ENCODE measurements around the gene GHRHR. TPM values are rescaled to one million over a fixed set of nuclear protein-coding genes. Genes with fewer than 3 reads are reported as not detected.

GHRHR gene
- 1 to 10 TPM; 1.3 to 1.4 TPM for total RNA-seq
- 1 to 10 TPM in 1 of 2 donors, not detected in 1; 3.3 TPM for polyA plus RNA-seq
- long read RNA-seq, donor 1, partial matches to known transcripts, result 0 of 1 reads
- long read RNA-seq, donor 1, other reads (novel, unspliced or antisense), result 1 of 1 reads
- long read RNA-seq, donor 2, result 0 reads

GRCh38 chr7:30963842-30964241, at the start of gene GHRHR:
TSS of gene GHRHR (plus strand) at chr7:30963953. CDS start at chr7:30964069, 116 bp downstream.
- no peaks in the 10 kb centered on the region for H3K4me1 ChIP-seq (ENCODE audit: control insufficient read depth in 1 of 2, insufficient read depth in 2 of 2, low read length in 2 of 2)
- intact Hi-C loops (cut with DNase I), result no loop called here
- DNase-seq, result no peak
- H3K27me3 ChIP-seq (ENCODE audit: control insufficient read depth in 1 of 2, insufficient read depth in 2 of 2, low read length in 1 of 2), result no peaks in the 10 kb centered on the region
- ATAC-seq (ENCODE audit: low FRiP score), result no peak
- H3K36me3 ChIP-seq (ENCODE audit: control insufficient read depth in 1 of 2, insufficient read depth in 2 of 2, low read length in 1 of 2), result no peaks in the 10 kb centered on the region
- 95% methylated on average over 10 to 11 of the region's 11 CpGs for WGBS, 2 donors
- H3K4me3 ChIP-seq (ENCODE audit: low read length in 2 of 2), result no peak within 1 kb of the TSS
- H3K9me3 ChIP-seq (ENCODE audit: control insufficient read depth, low read length), result no peaks in the 10 kb centered on the region
- no peak within 1 kb of the TSS for H3K27ac ChIP-seq (ENCODE audit: low read depth in 1 of 2, low read length in 2 of 2)

- peak overlapping the region; percentile 79 to 94 for H3K27ac ChIP-seq (ENCODE audit: low read depth in 1 of 2, low read length in 2 of 2)
- no peaks in the 10 kb centered on the region for H3K27me3 ChIP-seq (ENCODE audit: control insufficient read depth in 1 of 2, insufficient read depth in 2 of 2, low read length in 1 of 2)
- no peaks in the 10 kb centered on the region for H3K4me1 ChIP-seq (ENCODE audit: control insufficient read depth in 1 of 2, insufficient read depth in 2 of 2, low read length in 2 of 2)
- ATAC-seq (ENCODE audit: low FRiP score), result peak; percentile 57
- intact Hi-C loops (cut with DNase I), result loop anchor here (1.0 to 10.0 kb wide), 6 partner anchors 62 to 1580 kb away; partner anchors contain the start of genes AVL9 (in 1 of the 2) and LSM5 (in 1 of the 2)
- H3K36me3 ChIP-seq (ENCODE audit: control insufficient read depth in 1 of 2, insufficient read depth in 2 of 2, low read length in 1 of 2), result no peaks in the 10 kb centered on the region
- H3K4me3 ChIP-seq (ENCODE audit: low read length in 2 of 2), result peak overlapping the region; percentile 67 to 88
- DNase-seq, result peak; percentile 87 to 94
- WGBS, 2 donors, result 1% methylated on average over 4 of the region's 4 CpGs
- H3K9me3 ChIP-seq (ENCODE audit: control insufficient read depth, low read length), result no peaks in the 10 kb centered on the region
These were observed 49.2 kb upstream of the GHRHR start for GRCh38 chr7:30914596-30914995.

GRCh38 chr7:30915005-30915601, 48.6 kb upstream of the GHRHR start:
- Histone ChIP-seq H3K27me3 (ENCODE audit: control insufficient read depth in 1 of 2, insufficient read depth in 2 of 2, low read length in 1 of 2) (no peaks in the 10 kb centered on the region), H3K4me3 (ENCODE audit: low read length in 2 of 2) (peak overlapping the region; percentile 39 to 67), H3K27ac (ENCODE audit: low read depth in 1 of 2, low read length in 2 of 2) (peak overlapping the region; percentile 63 to 72), H3K4me1 (ENCODE audit: control insufficient read depth in 1 of 2, insufficient read depth in 2 of 2, low read length in 2 of 2) (peaks cover 0 to 4% of the 10 kb centered on the region in 2 donors), H3K36me3 (ENCODE audit: control insufficient read depth in 1 of 2, insufficient read depth in 2 of 2, low read length in 1 of 2) (no peaks in the 10 kb centered on the region), H3K9me3 (ENCODE audit: control insufficient read depth, low read length) (no peaks in the 10 kb centered on the region)
- ATAC-seq (ENCODE audit: low FRiP score) (no peak), DNase-seq (peak; percentile 44 to 73)
- intact Hi-C loops (cut with DNase I), result loop anchor here in 1 of 2 donors (2.0 to 10.0 kb wide), 3 partner anchors 110 to 1580 kb away; partner anchors contain the start of genes AVL9, INMT and LSM5
- WGBS, 2 donors, result 5 to 6% methylated on average over 11 of the region's 11 CpGs

- 4 to 5% methylated on average over 4 to 6 of the region's 6 CpGs for WGBS, 2 donors
- DNase-seq (peak; percentile 41 to 76), ATAC-seq (ENCODE audit: low FRiP score) (no peak)
- Histone ChIP-seq H3K4me3 (ENCODE audit: low read length in 2 of 2) (peak overlapping the region; percentile 39 to 67), H3K9me3 (ENCODE audit: control insufficient read depth, low read length) (no peaks in the 10 kb centered on the region), H3K27ac (ENCODE audit: low read depth in 1 of 2, low read length in 2 of 2) (peak overlapping the region; percentile 39 to 72), H3K4me1 (ENCODE audit: control insufficient read depth in 1 of 2, insufficient read depth in 2 of 2, low read length in 2 of 2) (peaks cover 0 to 7% of the 10 kb centered on the region in 2 donors), H3K27me3 (ENCODE audit: control insufficient read depth in 1 of 2, insufficient read depth in 2 of 2, low read length in 1 of 2) (no peaks in the 10 kb centered on the region), H3K36me3 (ENCODE audit: control insufficient read depth in 1 of 2, insufficient read depth in 2 of 2, low read length in 1 of 2) (no peaks in the 10 kb centered on the region)
- intact Hi-C loops (cut with DNase I), result loop anchor here in 1 of 2 donors (2.0 to 10.0 kb wide), 3 partner anchors 111 to 1579 kb away; partner anchors contain the start of genes AVL9, INMT and LSM5
These were observed 48.0 kb upstream of the GHRHR start for GRCh38 chr7:30915751-30916150.

- intact Hi-C loops (cut with DNase I), result loop anchor here in 1 of 2 donors (5.0 to 10.0 kb wide), 2 partner anchors 164 to 1579 kb away; partner anchors contain the start of genes AVL9, INMT and LSM5
- H3K4me3 ChIP-seq (ENCODE audit: low read length in 2 of 2), result peak overlapping the region; percentile 1 to 67
These were observed 47.5 kb upstream of the GHRHR start for GRCh38 chr7:30916255-30916654.

GRCh38 chr7:30916767-30917166, 47.0 kb upstream of the GHRHR start:
- H3K27ac ChIP-seq (ENCODE audit: low read depth in 1 of 2, low read length in 2 of 2), result peak overlapping the region; percentile 20 to 72
- H3K4me3 ChIP-seq (ENCODE audit: low read length in 2 of 2), result peak overlapping the region in 1 of 2 donors; percentile 22
- H3K9me3 ChIP-seq (ENCODE audit: control insufficient read depth, low read length), result no peaks in the 10 kb centered on the region
- H3K4me1 ChIP-seq (ENCODE audit: control insufficient read depth in 1 of 2, insufficient read depth in 2 of 2, low read length in 2 of 2), result peaks cover 0 to 7% of the 10 kb centered on the region in 2 donors
- DNase-seq, result peak; percentile 36 to 74
- H3K27me3 ChIP-seq (ENCODE audit: control insufficient read depth in 1 of 2, insufficient read depth in 2 of 2, low read length in 1 of 2), result no peaks in the 10 kb centered on the region
- intact Hi-C loops (cut with DNase I), result loop anchor here in 1 of 2 donors (5.0 to 10.0 kb wide), 2 partner anchors 164 to 1578 kb away; partner anchors contain the start of genes AVL9, INMT and LSM5
- no peaks in the 10 kb centered on the region for H3K36me3 ChIP-seq (ENCODE audit: control insufficient read depth in 1 of 2, insufficient read depth in 2 of 2, low read length in 1 of 2)
- WGBS, 2 donors, result 36 to 43% methylated on average over 7 of the region's 7 CpGs
- ATAC-seq (ENCODE audit: low FRiP score), result no peak

More at GRCh38 chr7:30916255-30916654, 47.5 kb upstream of the GHRHR start:
- 2 to 10% methylated on average over 3 of the region's 3 CpGs for WGBS, 2 donors
- no peaks in the 10 kb centered on the region for H3K36me3 ChIP-seq (ENCODE audit: control insufficient read depth in 1 of 2, insufficient read depth in 2 of 2, low read length in 1 of 2)
- peak overlapping the region; percentile 39 to 72 for H3K27ac ChIP-seq (ENCODE audit: low read depth in 1 of 2, low read length in 2 of 2)
- ATAC-seq (ENCODE audit: low FRiP score) (no peak), DNase-seq (peak in 1 of 2 donors; percentile 64)
- no peaks in the 10 kb centered on the region for H3K27me3 ChIP-seq (ENCODE audit: control insufficient read depth in 1 of 2, insufficient read depth in 2 of 2, low read length in 1 of 2)
- peaks cover 0 to 7% of the 10 kb centered on the region in 2 donors for H3K4me1 ChIP-seq (ENCODE audit: control insufficient read depth in 1 of 2, insufficient read depth in 2 of 2, low read length in 2 of 2)
- no peaks in the 10 kb centered on the region for H3K9me3 ChIP-seq (ENCODE audit: control insufficient read depth, low read length)

- Histone ChIP-seq H3K27me3 (ENCODE audit: control insufficient read depth in 1 of 2, insufficient read depth in 2 of 2, low read length in 1 of 2) (no peaks in the 10 kb centered on the region), H3K36me3 (ENCODE audit: control insufficient read depth in 1 of 2, insufficient read depth in 2 of 2, low read length in 1 of 2) (no peaks in the 10 kb centered on the region), H3K4me3 (ENCODE audit: low read length in 2 of 2) (no peak overlapping the region), H3K27ac (ENCODE audit: low read depth in 1 of 2, low read length in 2 of 2) (peak overlapping the region; percentile 20 to 72), H3K9me3 (ENCODE audit: control insufficient read depth, low read length) (no peaks in the 10 kb centered on the region), H3K4me1 (ENCODE audit: control insufficient read depth in 1 of 2, insufficient read depth in 2 of 2, low read length in 2 of 2) (peaks cover 0 to 7% of the 10 kb centered on the region in 2 donors)
- peak; percentile 33 to 40 for DNase-seq
- 52 to 54% methylated on average over 4 of the region's 4 CpGs for WGBS, 2 donors
- intact Hi-C loops (cut with DNase I), result loop anchor here in 1 of 2 donors (5.0 to 10.0 kb wide), 2 partner anchors 165 to 1577 kb away; partner anchors contain the start of genes AVL9, INMT and LSM5
- ATAC-seq (ENCODE audit: low FRiP score), result no peak
These were observed 46.4 kb upstream of the GHRHR start for GRCh38 chr7:30917216-30917893.

- peaks cover 0 to 7% of the 10 kb centered on the region in 2 donors for H3K4me1 ChIP-seq (ENCODE audit: control insufficient read depth in 1 of 2, insufficient read depth in 2 of 2, low read length in 2 of 2)
- intact Hi-C loops (cut with DNase I), result loop anchor here in 1 of 2 donors (5.0 to 10.0 kb wide), 2 partner anchors 166 to 1576 kb away; partner anchors contain the start of genes AVL9, INMT and LSM5
- H3K4me3 ChIP-seq (ENCODE audit: low read length in 2 of 2), result no peak overlapping the region
- no peaks in the 10 kb centered on the region for H3K9me3 ChIP-seq (ENCODE audit: control insufficient read depth, low read length)
- 38% methylated on average over 4 of the region's 4 CpGs for WGBS, 2 donors
- no peaks in the 10 kb centered on the region for H3K27me3 ChIP-seq (ENCODE audit: control insufficient read depth in 1 of 2, insufficient read depth in 2 of 2, low read length in 1 of 2)
- H3K36me3 ChIP-seq (ENCODE audit: control insufficient read depth in 1 of 2, insufficient read depth in 2 of 2, low read length in 1 of 2), result peaks cover 0 to 4% of the 10 kb centered on the region in 2 donors
- H3K27ac ChIP-seq (ENCODE audit: low read depth in 1 of 2, low read length in 2 of 2), result peak overlapping the region; percentile 37 to 90
- DNase-seq, result peak; percentile 53 to 80
- peak; percentile 17 for ATAC-seq (ENCODE audit: low FRiP score)
These were observed 45.1 kb upstream of the GHRHR start for GRCh38 chr7:30918676-30919075.

All from aorta (tissue), 5 donors.